ENCODE data around the gene MARCHF9.

Gene MARCHF9

DNA sequence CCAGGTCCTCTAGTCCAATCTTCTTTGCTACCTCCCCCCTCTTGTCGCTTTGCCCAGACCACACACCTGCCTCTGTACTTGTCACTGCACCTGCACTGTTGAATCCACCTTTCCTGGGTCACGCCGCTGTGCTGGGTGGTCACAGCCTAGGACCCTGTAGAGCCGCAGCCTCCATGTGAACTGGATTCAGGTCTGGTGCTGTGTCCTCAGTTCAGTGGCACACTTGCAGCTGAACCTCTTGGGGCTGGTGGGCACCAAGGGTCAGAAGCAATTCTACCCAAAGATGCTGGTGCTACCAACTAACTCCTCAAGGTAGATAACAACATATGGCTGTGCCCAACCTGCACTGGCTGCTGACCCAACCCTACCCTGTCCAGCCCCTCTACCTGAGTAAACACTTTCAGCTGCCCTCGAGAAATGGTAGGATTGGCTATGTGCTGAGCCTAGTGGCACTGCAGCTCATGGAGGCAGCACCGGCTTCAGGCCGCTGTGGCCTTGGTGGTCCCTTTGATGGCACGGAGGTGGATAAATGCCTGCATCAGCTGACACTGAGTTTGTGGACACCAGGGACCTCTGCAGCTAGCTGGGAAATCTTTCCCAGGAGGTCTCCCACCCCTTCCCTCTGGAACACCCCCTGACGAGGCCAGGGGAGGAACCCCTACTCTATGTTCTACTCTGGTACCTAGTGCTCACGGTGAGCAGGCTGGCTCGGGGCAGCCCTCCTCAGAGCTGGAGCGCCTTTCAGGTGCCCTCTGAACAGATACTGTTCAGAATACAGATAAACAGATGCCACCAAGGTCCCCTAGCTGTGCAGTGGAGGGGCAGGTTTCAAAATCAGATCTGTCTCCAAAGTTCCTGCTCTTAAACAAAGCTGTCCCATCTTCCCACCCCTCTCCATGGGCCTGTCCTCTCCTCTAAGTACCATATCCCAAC lies 30.6 kb upstream of the MARCHF9 start:
- DNase-seq (ENCODE audit: low read depth): no peak

- no peak for DNase-seq (ENCODE audit: low read depth)
Observed at GRCh38 chr12:57724936-57725740, 29.8 kb upstream of the MARCHF9 start.

DNA sequence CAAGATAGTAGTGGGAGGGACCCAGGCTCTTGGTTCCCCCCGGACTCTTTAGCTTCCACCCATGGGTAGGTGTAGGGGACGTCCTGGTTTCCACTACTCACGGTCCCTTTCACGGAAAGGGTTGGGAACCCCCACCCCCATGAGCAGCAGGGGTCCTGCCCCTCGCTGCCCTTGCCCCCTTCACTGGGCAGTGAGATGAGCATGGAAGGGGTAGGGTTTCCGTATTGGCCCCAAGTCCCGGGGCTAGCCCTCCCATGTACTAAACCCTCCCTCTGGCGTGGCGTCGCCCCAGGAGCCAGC lies 29.1 kb upstream of the MARCHF9 start:
- no peak for DNase-seq (ENCODE audit: low read depth)

DNA sequence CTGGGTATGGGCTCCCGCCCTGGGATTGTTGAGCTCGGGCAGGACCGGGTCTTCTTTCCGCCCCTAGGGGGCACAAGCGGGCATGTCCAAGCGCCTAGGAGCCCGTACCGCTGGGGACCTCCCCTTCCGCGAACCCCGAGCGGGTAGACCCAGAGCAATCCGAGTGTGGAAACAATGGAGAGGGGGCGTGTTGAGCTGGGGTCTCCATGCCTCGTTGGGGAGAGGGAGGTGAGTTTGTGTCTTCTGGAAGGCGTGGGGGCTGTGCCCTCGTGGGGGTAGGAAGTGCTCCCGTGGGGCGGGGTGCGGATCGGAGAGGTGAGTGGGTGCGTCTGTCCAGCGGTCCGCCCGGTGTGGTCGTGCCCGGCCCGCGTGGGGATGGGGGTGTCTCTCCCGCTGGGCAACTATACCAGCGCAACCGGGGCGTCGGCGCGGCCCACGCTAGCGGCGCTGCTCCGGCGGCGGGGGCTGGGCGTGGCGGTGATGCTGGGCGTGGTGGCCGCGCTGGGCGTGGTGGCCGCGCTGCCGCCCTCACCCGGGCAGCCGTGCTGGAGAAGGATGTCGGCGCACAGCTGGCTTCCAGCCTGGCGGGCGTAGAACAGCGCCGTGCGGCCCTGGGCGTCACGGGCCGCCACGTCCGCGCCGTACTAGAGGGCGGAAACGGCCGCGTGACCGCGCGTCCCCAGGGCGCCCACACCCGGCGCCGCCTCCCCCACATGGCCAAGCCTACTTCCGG lies 28.6 kb upstream of the MARCHF9 start:
- no peak for DNase-seq (ENCODE audit: low read depth)

DNA sequence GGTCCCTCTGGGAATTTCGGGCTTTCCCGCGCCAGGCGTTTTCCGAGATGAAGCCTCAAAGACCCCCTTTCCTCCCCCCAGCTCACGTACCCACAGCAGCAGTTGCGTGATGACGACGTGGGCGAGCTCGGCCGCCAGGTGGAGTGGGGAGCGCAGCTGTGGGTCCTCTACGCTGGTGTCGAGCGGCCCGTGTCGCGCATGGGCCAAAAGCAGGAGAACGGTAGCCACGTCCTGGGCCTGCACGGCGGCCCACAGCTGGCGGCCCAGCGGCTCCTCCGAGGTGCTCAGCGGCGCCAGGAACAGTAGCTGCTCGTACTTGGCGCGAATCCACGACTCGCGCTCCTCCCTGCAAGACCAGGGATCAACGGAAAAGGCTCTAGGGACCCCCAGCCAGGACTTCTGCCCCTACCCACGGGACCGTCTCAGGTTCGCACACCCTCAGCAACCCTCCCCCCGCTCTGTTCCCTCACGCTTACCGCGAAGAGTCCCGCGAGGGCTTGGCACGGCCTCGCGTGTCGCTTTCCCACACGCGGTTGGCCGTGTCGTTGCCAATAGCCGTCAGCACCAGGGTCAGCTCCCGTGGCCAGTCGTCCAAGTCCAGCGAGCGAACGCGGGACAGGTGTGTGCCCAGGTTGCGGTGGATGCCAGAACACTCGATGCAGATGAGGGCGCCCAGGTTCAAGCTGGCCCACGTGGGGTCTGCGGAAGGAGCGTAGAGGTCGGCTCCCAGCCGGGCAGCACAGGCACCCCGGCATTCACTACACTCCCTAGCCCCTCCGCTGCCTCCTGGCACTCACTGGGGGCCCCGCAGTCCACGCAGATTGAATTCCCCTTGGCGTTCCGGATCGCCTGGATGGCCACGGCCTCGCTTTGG lies 27.8 kb upstream of the MARCHF9 start:
- DNase-seq (ENCODE audit: low read depth): no peak

DNA sequence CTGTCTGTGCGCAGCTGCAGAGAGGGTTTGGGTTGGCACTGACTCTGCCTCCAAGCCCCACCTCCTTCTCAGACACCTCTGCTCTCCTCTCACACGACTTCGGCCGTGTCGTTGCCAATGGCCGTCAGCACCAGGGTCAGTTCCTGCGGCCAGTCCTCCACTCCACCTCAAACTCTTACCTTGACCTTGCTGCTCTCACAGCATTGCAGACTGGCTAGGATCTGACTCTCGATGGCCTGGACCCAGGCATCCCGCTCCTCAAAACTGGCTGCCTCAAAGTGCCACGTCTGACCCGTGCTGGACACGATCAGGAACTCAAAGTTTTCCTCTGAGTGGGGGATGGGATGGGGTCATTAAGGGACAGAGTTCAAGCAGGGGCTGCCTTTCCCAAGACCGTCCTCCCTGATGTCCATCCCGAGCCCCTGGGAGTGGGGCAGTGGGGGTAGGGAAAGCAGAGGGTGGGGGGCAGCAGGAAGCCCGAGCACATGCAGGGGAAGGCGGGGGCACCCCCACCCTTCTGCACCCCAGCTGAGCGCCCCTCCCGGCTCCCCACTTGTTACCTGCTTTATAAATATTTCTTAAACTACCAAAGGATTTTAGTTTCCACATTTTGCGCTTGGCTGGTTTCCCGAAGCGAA lies 27.0 kb upstream of the MARCHF9 start:
- DNase-seq (ENCODE audit: low read depth): no peak

GRCh38 chr12:57729321-57729844 lies 25.5 kb upstream of the MARCHF9 start:
- no peak for DNase-seq (ENCODE audit: low read depth)

GRCh38 chr12:57730336-57731067 lies 24.4 kb upstream of the MARCHF9 start:
- DNase-seq (ENCODE audit: low read depth): no peak

DNA sequence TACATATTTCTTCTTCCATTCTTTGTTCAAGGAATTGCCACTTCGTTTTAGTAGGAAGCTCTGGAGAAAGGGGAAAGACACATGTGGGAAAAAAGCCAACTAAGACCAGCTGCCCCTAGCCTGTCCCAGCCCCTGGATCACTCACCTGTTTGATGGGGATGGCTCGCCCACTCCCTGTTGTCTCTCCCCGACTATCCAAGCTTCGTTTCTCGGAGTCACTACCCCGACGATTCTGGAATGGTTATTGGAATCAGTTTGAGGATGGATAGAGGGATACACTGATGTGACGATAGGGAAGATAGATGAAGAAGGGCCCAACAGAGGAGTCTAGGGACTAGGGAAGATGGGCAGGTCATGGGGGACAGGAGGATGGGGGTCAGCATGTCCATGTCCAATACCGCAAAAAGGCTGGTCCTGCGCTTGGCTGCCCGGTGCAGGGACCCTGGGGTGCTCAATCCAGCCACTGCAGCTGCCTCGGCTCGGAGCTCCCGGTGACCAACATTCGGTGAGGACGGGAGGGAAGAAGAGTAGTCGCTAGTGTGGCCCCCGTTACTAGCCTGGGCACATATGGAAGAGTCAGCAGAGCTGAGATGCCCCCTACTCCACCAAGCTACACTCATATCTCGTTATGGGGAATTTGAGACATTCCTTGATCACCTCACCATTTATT lies 23.4 kb upstream of the MARCHF9 start:
- no peak for DNase-seq (ENCODE audit: low read depth)

DNA sequence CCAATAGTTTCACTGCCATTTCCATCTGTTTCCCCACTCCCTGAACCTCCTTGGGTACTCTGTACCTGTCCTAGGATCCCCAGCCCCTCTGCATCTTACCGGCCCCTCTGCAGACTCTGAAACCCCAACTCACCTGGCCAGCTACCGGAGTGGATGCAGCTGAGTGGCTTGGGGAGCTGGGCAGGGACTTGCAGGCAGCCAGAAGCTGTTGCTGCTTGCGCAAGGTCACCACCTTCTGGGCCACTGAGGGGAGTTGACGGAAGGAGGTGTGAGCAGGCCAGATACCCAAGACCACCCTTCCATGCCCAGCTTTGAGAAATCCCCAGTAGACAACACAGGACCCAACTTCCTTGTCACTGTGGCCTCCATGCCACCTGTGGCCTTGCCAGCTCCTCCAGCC lies 22.6 kb upstream of the MARCHF9 start:
- no peak for DNase-seq (ENCODE audit: low read depth)

- no peak for DNase-seq (ENCODE audit: low read depth)
Observed at GRCh38 chr12:57732726-57733593, 21.9 kb upstream of the MARCHF9 start.

GRCh38 chr12:57733928-57734327 lies 21.0 kb upstream of the MARCHF9 start:
- DNase-seq (ENCODE audit: low read depth): no peak

- DNase-seq (ENCODE audit: low read depth): no peak
Observed at GRCh38 chr12:57734591-57734990, 20.3 kb upstream of the MARCHF9 start.

DNA sequence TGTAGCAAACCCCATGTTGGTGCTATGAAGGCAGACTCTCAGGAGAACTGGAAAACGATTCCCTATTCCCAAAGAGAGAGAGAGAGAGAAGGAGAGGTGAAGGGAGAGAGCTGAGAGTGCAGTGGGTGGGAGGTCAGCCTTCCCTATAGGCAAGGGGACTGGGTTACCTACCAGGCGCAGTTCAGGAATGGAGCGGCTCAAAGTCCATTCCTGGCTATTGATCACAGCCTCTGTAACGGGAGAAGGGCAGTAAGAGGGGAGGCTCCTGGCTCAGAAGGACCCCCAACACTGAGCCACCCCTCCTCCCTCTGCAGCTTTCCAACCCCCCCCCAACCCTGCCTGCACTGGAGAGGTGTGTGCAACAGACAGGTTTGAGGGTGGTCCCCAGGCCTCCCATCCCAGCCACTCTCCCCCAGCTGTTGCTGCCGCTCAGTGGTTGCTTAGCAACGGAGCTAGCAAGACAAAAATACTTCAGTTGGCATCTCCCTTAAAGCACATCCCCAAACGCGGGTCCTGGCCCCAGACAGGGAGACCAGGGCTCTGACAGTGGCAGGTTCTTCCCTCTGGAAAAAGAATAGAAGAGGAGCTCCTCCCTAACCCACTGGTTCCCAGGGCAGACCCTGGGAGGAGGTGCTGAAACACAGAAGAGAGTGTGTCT lies 19.6 kb upstream of the MARCHF9 start:
- DNase-seq (ENCODE audit: low read depth): no peak

- DNase-seq (ENCODE audit: low read depth): no peak
Observed at GRCh38 chr12:57735952-57736740, 18.8 kb upstream of the MARCHF9 start.

GRCh38 chr12:57736741-57737466 lies 18.0 kb upstream of the MARCHF9 start:
- DNase-seq (ENCODE audit: low read depth): no peak
